H1 (cell line): ENCODE measurements around the gene TPPP.

Experiments
- BACH1 ChIP-seq: IDR thresholded peaks from 2 replicates; pipeline ENCODE4 v1.6.1; 2012; ENCODE audit warnings: low read length, improper control_type of control experiment
- CREB1 ChIP-seq: IDR thresholded peaks from 2 replicates; pipeline ENCODE4 v1.6.1; 2012; ENCODE audit warnings: inconsistent platforms
- EP300 ChIP-seq, 2 experiments: IDR thresholded peaks; 1 replicate in 1 of 2; 2 replicates in 1 of 2; pipeline ENCODE4 v1.6.1; 2011 to 2012; ENCODE audit warnings: low read depth in 2 of 2, low read length in 2 of 2, mild to moderate bottlenecking in 2 of 2, borderline replicate concordance in 1 of 2, inconsistent platforms in 1 of 2, moderate library complexity in 1 of 2
- FOSL1 ChIP-seq: IDR thresholded peaks from 2 replicates; pipeline ENCODE4 v1.6.1; 2011; ENCODE audit warnings: mild to moderate bottlenecking, low read depth, low read length, moderate library complexity; ENCODE audit not compliant: insufficient read depth
- PHF8 ChIP-seq: fragments of 200-600 bp; sonication (generic); conservative IDR thresholded peaks from 2 replicates; pipeline ENCODE4 v1.7.1; 2012; ENCODE audit warnings: low read depth, mild to moderate bottlenecking, inconsistent platforms, low read length, moderate library complexity
- POLR2A ChIP-seq, 2 experiments: IDR thresholded peaks; 1 replicate in 1 of 2; 2 replicates in 1 of 2; pipeline ENCODE4 v1.6.1; 2011; ENCODE audit warnings: low read depth in 2 of 2, low read length in 2 of 2, mild to moderate bottlenecking in 2 of 2; ENCODE audit errors: control extremely low read depth in 1 of 2
- POLR2AphosphoS5 ChIP-seq: IDR thresholded peaks from 2 replicates; pipeline ENCODE4 v1.6.1; 2011; ENCODE audit warnings: low read depth, low read length
- RXRA ChIP-seq: IDR thresholded peaks from 2 replicates; pipeline ENCODE4 v1.6.1; 2011; ENCODE audit warnings: low read depth, mild to moderate bottlenecking, low read length, moderate library complexity; ENCODE audit not compliant: insufficient read depth
- TF ChIP-seq, protein P1 (sequence below), 3 experiments: IDR thresholded peaks; 1 replicate in 2 of 3; 2 replicates in 1 of 3; pipeline versions ENCODE4 v1.5.1 to v1.6.1; 2011; ENCODE audit warnings: low read length in 3 of 3, mild to moderate bottlenecking in 3 of 3, inconsistent platforms in 2 of 3, low read depth in 1 of 3, moderate library complexity in 1 of 3; ENCODE audit not compliant: insufficient read depth in 1 of 3; ENCODE audit errors: control extremely low read depth in 1 of 3

DNA sequence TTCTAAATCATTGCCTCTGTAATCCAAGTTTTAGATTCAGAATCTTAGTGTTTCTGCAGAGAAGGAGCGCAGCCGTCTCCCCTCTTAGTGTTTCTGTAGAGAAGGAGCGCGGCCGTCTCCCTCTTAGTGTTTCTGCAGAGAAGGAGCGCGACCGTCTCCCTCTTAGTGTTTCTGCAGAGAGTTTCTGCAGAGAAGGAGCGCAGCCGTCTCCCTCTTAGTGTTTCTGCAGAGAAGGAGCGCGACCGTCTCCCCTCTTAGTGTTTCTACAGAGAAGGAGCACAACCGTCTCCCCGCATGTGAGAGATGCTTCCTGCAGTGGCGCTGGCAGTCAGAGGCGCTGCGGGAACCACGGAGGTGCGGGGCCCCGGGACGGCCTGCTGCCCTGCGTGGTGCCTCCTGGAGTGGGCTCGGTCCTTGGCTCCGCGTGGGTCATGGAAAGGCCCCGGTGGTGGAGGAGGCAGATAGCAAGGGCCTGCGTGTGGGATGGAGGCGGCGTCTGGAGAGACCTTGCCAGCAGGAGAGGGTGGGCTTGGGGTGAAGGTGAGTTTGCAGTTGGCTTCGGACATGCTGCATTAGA is 70.1 kb downstream of the TPPP start:
- TF ChIP-seq PHF8, result no peak
- TF ChIP-seq BACH1, result no peak
- no peak for TF ChIP-seq RXRA
- TF ChIP-seq, protein P1, sequence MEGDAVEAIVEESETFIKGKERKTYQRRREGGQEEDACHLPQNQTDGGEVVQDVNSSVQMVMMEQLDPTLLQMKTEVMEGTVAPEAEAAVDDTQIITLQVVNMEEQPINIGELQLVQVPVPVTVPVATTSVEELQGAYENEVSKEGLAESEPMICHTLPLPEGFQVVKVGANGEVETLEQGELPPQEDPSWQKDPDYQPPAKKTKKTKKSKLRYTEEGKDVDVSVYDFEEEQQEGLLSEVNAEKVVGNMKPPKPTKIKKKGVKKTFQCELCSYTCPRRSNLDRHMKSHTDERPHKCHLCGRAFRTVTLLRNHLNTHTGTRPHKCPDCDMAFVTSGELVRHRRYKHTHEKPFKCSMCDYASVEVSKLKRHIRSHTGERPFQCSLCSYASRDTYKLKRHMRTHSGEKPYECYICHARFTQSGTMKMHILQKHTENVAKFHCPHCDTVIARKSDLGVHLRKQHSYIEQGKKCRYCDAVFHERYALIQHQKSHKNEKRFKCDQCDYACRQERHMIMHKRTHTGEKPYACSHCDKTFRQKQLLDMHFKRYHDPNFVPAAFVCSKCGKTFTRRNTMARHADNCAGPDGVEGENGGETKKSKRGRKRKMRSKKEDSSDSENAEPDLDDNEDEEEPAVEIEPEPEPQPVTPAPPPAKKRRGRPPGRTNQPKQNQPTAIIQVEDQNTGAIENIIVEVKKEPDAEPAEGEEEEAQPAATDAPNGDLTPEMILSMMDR (IDR thresholded peaks at IDR 0.05; ENCODE audit: control extremely low read depth in 1 of 3, insufficient read depth in 1 of 3, low read depth in 1 of 3, low read length in 3 of 3), result no peak
- no peak for TF ChIP-seq EP300 (IDR thresholded peaks at IDR 0.05; ENCODE audit: borderline replicate concordance in 1 of 2, low read depth in 2 of 2, low read length in 2 of 2)
- no peak for TF ChIP-seq POLR2AphosphoS5
- no peak for TF ChIP-seq FOSL1
- no peak for TF ChIP-seq POLR2A (IDR thresholded peaks at IDR 0.05; ENCODE audit: control extremely low read depth in 1 of 2, low read depth in 2 of 2, low read length in 2 of 2)
- no peak for TF ChIP-seq CREB1
